GM19193 (cell line): Measurements from ENCODE around the gene ERMN.

Experiments used
- POLR2A ChIP-seq: IDR thresholded peaks from 4 replicates; pipeline ENCODE4 v1.6.1; 2011; ENCODE audit not compliant: insufficient read depth, insufficient read length; ENCODE audit errors: extremely low read depth

The ERMN gene

GRCh38 chr2:157325786-157326185 is at the start of gene ERMN:
Gene ERMN, minus strand, starts transcription at chr2:157325824. Its CDS starts 182 bp downstream, at chr2:157325642.
- no peak for TF ChIP-seq POLR2A

- no peak for TF ChIP-seq POLR2A
Measured at GRCh38 chr2:157375384-157375783, 49.8 kb upstream of the ERMN start.

- TF ChIP-seq POLR2A, result no peak
Measured at GRCh38 chr2:157367704-157368103, 42.1 kb upstream of the ERMN start.

- no peak for TF ChIP-seq POLR2A
Measured at GRCh38 chr2:157364257-157364974, 38.8 kb upstream of the ERMN start.

- no peak for TF ChIP-seq POLR2A
Measured at GRCh38 chr2:157363612-157364101, 38.0 kb upstream of the ERMN start.

GRCh38 chr2:157362627-157363026 is 37.0 kb upstream of the ERMN start:
- TF ChIP-seq POLR2A, result no peak

- TF ChIP-seq POLR2A, result no peak
Measured at GRCh38 chr2:157361526-157361925, 35.9 kb upstream of the ERMN start.

GRCh38 chr2:157359628-157360027 is 34.0 kb upstream of the ERMN start:
- no peak for TF ChIP-seq POLR2A

GRCh38 chr2:157355618-157356017 is 30.0 kb upstream of the ERMN start:
- TF ChIP-seq POLR2A, result no peak

- no peak for TF ChIP-seq POLR2A
Measured at GRCh38 chr2:157349949-157350515, 24.4 kb upstream of the ERMN start.

- TF ChIP-seq POLR2A, result no peak
Measured at GRCh38 chr2:157348291-157348921, 22.8 kb upstream of the ERMN start.

GRCh38 chr2:157345647-157346389 is 20.2 kb upstream of the ERMN start:
- no peak for TF ChIP-seq POLR2A

GRCh38 chr2:157339965-157340655 is 14.5 kb upstream of the ERMN start:
- no peak for TF ChIP-seq POLR2A

GRCh38 chr2:157337978-157338377 is 12.4 kb upstream of the ERMN start:
- TF ChIP-seq POLR2A, result no peak
